Activated T-helper 17 cell treated with anti-CD3 and anti-CD28 coated beads, Interleukin-2, amount 50 U/mL, for 72 hours (primary cell): Measurements from ENCODE around the gene RGR. TPM values are rescaled to one million over a fixed set of nuclear protein-coding genes. Genes with fewer than 3 reads are reported as not detected.
A peak's percentile ranks its signal among the peaks of the same experiment; 100 is the strongest.

Source experiments
- ATAC-seq: fragments of 150-1000 bp; cut with Tn5 transposase; replicated peaks from 2 replicates; pipeline ENCODE4 v1.10.0; 2021; ENCODE audit warnings: mild to moderate bottlenecking, moderate library complexity
- H3K27ac Mint-ChIP-seq: one replicate; pipeline ENCODE4 v1.8.0; 2022; ENCODE audit warnings: mixed read lengths
- H3K27me3 Mint-ChIP-seq: one replicate; pipeline ENCODE4 v1.8.0; 2022; ENCODE audit warnings: mixed read lengths
- H3K36me3 Mint-ChIP-seq: one replicate; pipeline ENCODE4 v1.8.0; 2022; ENCODE audit warnings: low read depth, mild to moderate bottlenecking, mixed read lengths
- H3K4me1 Mint-ChIP-seq: one replicate; pipeline ENCODE4 v1.8.0; 2022; ENCODE audit warnings: mixed read lengths
- H3K4me3 Mint-ChIP-seq: one replicate; pipeline ENCODE4 v1.8.0; 2022; ENCODE audit warnings: mild to moderate bottlenecking, mixed read lengths
- H3K9me3 Mint-ChIP-seq: one replicate; pipeline ENCODE4 v1.8.0; 2022; ENCODE audit warnings: mixed read lengths
- total RNA-seq, 2 donors: library from RNA; stranded (reverse); gene quantifications; one replicate each; pipeline ENCODE4 v1.2.3, GENCODE V29; 2022

RGR gene, protein sequence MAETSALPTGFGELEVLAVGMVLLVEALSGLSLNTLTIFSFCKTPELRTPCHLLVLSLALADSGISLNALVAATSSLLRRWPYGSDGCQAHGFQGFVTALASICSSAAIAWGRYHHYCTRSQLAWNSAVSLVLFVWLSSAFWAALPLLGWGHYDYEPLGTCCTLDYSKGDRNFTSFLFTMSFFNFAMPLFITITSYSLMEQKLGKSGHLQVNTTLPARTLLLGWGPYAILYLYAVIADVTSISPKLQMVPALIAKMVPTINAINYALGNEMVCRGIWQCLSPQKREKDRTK
- total RNA-seq = not detected

DNA sequence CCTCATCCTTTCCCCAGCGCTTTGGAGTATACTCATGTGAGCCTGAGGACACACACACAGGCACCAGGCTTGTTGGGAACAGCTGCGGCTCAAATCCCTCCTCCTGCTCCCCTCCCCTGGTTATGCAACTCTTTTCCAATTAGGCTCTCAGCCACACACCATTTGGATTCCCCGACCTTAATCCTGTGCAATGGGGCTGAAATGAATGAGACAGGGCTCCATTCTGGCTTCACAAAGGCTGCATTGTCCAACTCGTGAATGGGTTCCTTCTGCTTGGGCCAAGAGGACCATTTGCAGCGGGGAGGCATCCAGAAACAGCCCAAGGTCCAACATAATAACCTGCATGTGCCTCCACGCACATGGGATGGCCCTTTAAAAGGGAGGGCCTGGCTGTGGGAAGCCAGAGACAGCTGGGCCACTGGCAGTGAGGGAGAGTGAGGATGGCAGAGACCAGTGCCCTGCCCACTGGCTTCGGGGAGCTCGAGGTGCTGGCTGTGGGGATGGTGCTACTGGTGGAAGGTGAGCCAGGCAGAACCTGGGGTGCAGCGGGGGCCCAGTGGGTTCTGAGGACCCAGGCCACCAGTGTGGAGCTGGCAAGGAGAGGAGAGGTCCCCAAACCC is at the start of gene RGR:
Gene RGR, plus strand, starts transcription at position 403 of the 620 bp plus-strand sequence. Its CDS starts 38 bp downstream, at position 441.
- Mint-ChIP-seq H3K4me3 (no peak within 1 kb of the TSS), H3K27ac (no peak within 1 kb of the TSS), H3K4me1 (no peaks in the 10 kb centered on the region), H3K27me3 (no peaks in the 10 kb centered on the region), H3K9me3 (no peaks in the 10 kb centered on the region), H3K36me3 (no peaks in the 10 kb centered on the region)
- ATAC-seq = no peak

DNA sequence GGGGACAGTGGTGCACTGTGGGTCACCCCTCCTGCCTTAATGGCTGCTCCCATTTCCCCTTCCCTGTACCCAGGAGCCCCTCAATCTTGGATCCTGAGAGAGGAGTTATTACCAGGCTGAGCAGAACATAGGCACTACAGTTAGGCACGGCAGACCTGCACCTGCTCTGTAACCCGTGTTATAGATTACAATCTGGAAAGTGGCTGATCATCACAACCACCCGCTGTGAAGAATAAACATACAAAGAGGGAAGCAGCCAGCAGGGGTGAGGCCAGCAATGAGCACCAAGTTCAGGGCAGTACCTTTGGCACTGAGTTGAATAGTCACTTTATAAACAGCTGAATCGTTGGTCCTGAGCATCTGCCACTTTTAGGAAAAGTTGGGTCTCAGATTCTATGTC is 48.8 kb upstream of the RGR start:
- no peak overlapping the region for H3K4me3 Mint-ChIP-seq
- peaks cover 5% of the 10 kb centered on the region for H3K4me1 Mint-ChIP-seq
- no peak for ATAC-seq
- no peak overlapping the region for H3K27ac Mint-ChIP-seq
- H3K36me3 Mint-ChIP-seq = no peaks in the 10 kb centered on the region
- peaks cover 37% of the 10 kb centered on the region for H3K27me3 Mint-ChIP-seq
- no peaks in the 10 kb centered on the region for H3K9me3 Mint-ChIP-seq

- ATAC-seq = no peak
- Mint-ChIP-seq H3K9me3 (no peaks in the 10 kb centered on the region), H3K36me3 (no peaks in the 10 kb centered on the region), H3K27ac (no peak overlapping the region), H3K27me3 (peaks cover 36% of the 10 kb centered on the region), H3K4me3 (no peak overlapping the region), H3K4me1 (no peaks in the 10 kb centered on the region)
Observed at GRCh38 chr10:84196941-84197340, 47.9 kb upstream of the RGR start.

DNA sequence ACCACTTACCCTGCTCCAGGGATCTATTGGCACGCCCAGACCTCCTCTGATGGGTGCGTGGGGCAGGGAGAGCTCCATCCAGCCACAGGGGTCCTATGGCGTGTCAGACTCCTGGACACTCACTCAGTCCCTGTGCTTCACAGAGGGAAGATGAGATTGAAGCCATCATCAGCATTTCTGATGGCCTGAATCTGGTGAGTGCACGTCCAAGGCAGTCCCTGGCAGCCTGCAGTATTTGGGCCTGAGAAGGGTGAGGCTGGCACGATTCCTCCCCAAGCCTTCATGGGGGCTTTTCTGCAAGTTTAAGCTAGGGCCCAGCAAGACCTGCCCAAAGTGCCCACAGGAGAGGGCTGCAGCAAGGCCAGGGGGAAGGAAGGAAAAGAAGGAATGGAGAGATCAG is 47.2 kb upstream of the RGR start:
- Mint-ChIP-seq H3K36me3 (no peaks in the 10 kb centered on the region), H3K9me3 (no peaks in the 10 kb centered on the region), H3K4me3 (no peak overlapping the region), H3K27me3 (peaks cover 32% of the 10 kb centered on the region), H3K4me1 (no peaks in the 10 kb centered on the region), H3K27ac (no peak overlapping the region)
- no peak for ATAC-seq

DNA sequence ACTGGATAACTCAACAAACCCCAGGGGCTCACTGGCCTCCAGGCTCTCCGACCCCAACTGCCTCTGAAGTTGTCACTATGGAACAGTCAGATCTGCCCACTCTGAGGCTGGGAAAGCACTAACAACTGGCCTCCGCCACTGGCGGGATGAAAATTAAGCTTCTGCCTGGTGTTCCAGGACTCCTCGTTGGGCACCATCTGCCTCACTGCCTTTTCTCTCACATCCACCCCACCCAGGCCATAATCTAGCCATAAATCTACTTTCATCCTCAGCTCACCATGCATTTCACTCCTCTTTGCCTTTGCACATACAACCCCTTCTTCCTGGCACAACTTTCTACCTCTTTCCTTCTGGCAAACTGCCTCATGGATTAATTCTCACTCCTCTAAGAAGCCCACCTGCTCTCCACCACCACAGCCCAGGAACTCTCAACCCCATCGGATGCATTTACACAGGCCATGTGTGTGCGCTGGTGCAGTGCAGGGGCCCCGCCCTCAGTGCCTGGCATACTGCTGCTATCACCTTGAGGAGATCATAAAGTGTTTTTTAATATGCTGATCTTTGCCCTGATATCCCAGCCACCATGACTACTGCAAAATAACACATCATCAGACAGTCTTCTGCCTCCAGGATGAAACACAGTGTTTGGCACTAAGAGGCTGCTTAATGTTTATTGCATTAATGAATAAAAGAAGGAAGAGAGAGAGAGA is 46.5 kb upstream of the RGR start:
- H3K9me3 Mint-ChIP-seq = no peaks in the 10 kb centered on the region
- H3K36me3 Mint-ChIP-seq = no peaks in the 10 kb centered on the region
- H3K27me3 Mint-ChIP-seq = peaks cover 27% of the 10 kb centered on the region
- H3K27ac Mint-ChIP-seq = no peak overlapping the region
- ATAC-seq = no peak
- no peak overlapping the region for H3K4me3 Mint-ChIP-seq
- H3K4me1 Mint-ChIP-seq = no peaks in the 10 kb centered on the region

DNA sequence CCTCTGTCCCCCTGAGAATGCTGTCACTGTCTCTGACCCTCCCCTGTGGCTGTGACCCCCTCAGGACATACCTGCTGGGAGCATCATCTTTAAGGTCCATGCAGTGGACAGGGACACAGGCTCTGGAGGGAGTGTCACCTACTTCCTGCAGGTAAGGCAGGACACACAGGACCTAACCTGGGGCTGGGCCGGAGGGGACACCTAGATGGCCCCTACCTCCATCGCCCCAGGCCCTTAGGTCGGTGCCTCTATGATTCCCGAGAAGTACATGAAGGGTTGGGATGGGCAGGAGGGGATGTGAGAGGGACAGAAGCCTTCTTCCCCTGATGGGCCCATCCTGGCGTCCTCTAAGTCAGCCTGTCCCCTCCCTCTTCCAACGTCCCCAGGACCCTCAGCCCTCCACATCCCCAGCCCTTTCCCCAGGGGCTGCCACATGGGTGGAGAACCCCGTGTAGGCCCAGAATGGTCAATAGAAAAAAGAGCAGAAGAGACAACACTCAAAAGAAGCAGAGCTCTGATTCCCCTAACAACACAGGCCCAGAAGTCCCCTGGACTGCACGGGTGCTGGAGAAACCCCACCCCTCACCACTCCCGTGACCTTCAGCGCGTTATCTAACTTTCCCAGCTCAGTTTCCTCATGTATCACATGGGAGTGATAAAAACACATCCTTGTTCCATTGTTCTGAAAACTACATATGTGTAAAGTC is 44.2 kb upstream of the RGR start:
- H3K27ac Mint-ChIP-seq = no peak overlapping the region
- H3K9me3 Mint-ChIP-seq = no peaks in the 10 kb centered on the region
- H3K36me3 Mint-ChIP-seq = no peaks in the 10 kb centered on the region
- H3K4me1 Mint-ChIP-seq = no peaks in the 10 kb centered on the region
- no peak overlapping the region for H3K4me3 Mint-ChIP-seq
- H3K27me3 Mint-ChIP-seq = peaks cover 21% of the 10 kb centered on the region
- no peak for ATAC-seq

DNA sequence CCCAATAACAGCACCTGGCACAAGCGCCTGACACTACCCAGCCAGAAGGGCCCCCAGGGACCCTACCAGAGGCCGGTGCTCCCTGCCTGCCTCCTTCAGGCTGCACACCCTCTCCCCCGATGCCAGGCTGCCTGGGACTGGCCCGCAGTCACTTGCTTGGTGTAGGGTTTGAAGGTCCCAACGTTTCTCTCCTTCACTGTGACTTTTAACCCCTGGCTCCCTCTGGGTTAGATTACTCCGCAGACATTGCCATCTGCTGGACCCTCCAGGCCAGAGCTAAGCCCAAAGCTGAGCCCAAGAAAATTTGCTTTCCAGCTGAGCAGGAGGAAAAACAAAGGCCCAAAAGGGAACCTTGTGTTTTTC is 43.6 kb upstream of the RGR start:
- no peak for ATAC-seq
- Mint-ChIP-seq H3K36me3 (no peaks in the 10 kb centered on the region), H3K27me3 (peaks cover 17% of the 10 kb centered on the region), H3K4me1 (no peaks in the 10 kb centered on the region), H3K4me3 (no peak overlapping the region), H3K9me3 (no peaks in the 10 kb centered on the region), H3K27ac (no peak overlapping the region)

DNA sequence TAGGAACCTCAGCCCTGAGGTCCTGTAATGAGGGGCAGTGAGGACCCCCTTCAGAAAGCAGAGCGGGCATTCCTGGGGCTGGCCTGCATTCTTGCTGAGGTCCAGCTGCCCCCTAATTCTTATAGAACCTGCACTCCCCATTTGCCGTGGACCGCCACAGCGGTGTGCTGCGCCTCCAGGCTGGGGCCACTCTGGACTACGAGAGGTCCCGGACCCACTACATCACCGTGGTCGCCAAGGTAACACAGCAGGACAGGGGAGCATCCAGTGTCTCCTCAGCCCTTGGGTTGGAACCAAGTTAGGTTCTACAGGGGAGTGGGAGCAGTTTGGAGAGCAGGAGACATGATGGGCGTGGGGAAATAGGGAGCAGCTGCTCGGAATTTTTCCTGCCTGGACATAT is 43.2 kb upstream of the RGR start:
- H3K4me1 Mint-ChIP-seq = no peaks in the 10 kb centered on the region
- no peak overlapping the region for H3K4me3 Mint-ChIP-seq
- H3K27ac Mint-ChIP-seq = no peak overlapping the region
- no peaks in the 10 kb centered on the region for H3K9me3 Mint-ChIP-seq
- no peak for ATAC-seq
- peaks cover 13% of the 10 kb centered on the region for H3K27me3 Mint-ChIP-seq
- no peaks in the 10 kb centered on the region for H3K36me3 Mint-ChIP-seq

DNA sequence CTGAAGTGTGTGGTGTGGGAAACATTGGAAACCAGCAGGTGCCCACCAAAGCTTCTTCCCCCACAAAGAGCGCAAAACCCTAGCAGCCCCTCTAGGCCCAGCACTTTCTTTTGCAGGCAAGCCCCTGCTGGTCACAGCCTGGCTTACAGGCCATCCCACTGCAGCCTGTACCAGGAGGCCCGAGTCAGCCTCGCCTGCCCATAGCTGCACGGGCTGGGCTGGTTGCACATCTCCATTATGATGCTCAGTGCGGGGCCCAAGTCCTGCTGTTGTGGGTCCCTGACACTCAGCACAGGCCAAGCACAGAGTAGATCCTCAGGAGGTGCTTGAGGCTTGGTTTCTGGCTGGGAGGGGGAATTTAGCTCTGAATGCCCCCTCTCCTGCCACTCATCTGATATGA is 42.5 kb upstream of the RGR start:
- H3K9me3 Mint-ChIP-seq = no peaks in the 10 kb centered on the region
- no peaks in the 10 kb centered on the region for H3K36me3 Mint-ChIP-seq
- no peak overlapping the region for H3K4me3 Mint-ChIP-seq
- no peaks in the 10 kb centered on the region for H3K4me1 Mint-ChIP-seq
- no peak overlapping the region for H3K27ac Mint-ChIP-seq
- no peak for ATAC-seq
- H3K27me3 Mint-ChIP-seq = peaks cover 12% of the 10 kb centered on the region

- H3K4me3 Mint-ChIP-seq = no peak overlapping the region
- H3K4me1 Mint-ChIP-seq = no peaks in the 10 kb centered on the region
- H3K9me3 Mint-ChIP-seq = no peaks in the 10 kb centered on the region
- H3K36me3 Mint-ChIP-seq = no peaks in the 10 kb centered on the region
- H3K27me3 Mint-ChIP-seq = peaks cover 10% of the 10 kb centered on the region
- H3K27ac Mint-ChIP-seq = no peak overlapping the region
- ATAC-seq = no peak
Observed at GRCh38 chr10:84204122-84204521, 40.7 kb upstream of the RGR start.

DNA sequence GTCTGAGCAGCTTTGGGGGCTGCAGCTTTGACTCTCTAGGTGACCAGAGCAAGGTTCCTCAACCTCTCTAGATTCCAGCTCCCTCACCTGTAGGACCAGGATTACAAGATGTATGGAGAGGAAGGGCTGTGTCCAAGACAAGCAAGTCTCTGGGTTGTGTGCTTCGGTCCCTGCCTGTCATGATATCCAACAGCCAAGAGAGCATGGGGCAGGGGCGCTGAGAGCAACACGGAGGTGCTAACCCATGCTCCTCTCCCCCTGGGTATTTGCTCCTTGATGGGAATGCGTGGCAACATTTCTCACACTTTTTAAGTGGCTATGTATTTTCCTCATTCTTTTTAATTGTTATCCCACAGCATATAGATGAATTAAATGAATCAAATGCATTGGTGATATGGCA is 40.2 kb upstream of the RGR start:
- ATAC-seq = no peak
- Mint-ChIP-seq H3K4me3 (no peak overlapping the region), H3K27ac (no peak overlapping the region)

GRCh38 chr10:84205049-84205852 is 39.6 kb upstream of the RGR start:
- H3K4me3 Mint-ChIP-seq = no peak overlapping the region
- H3K4me1 Mint-ChIP-seq = no peaks in the 10 kb centered on the region
- H3K27ac Mint-ChIP-seq = no peak overlapping the region
- no peaks in the 10 kb centered on the region for H3K36me3 Mint-ChIP-seq
- H3K27me3 Mint-ChIP-seq = peaks cover 10% of the 10 kb centered on the region
- peak; percentile 72 for ATAC-seq
- no peaks in the 10 kb centered on the region for H3K9me3 Mint-ChIP-seq

More for the DNA sequence above, 40.2 kb upstream of the RGR start:
- Mint-ChIP-seq H3K36me3 (no peaks in the 10 kb centered on the region), H3K27me3 (peaks cover 10% of the 10 kb centered on the region), H3K9me3 (no peaks in the 10 kb centered on the region), H3K4me1 (no peaks in the 10 kb centered on the region)

GRCh38 chr10:84205853-84206525 is 38.9 kb upstream of the RGR start:
- Mint-ChIP-seq H3K4me1 (no peaks in the 10 kb centered on the region), H3K9me3 (no peaks in the 10 kb centered on the region), H3K4me3 (no peak overlapping the region), H3K27me3 (peaks cover 12% of the 10 kb centered on the region), H3K36me3 (no peaks in the 10 kb centered on the region), H3K27ac (no peak overlapping the region)
- ATAC-seq = no peak

DNA sequence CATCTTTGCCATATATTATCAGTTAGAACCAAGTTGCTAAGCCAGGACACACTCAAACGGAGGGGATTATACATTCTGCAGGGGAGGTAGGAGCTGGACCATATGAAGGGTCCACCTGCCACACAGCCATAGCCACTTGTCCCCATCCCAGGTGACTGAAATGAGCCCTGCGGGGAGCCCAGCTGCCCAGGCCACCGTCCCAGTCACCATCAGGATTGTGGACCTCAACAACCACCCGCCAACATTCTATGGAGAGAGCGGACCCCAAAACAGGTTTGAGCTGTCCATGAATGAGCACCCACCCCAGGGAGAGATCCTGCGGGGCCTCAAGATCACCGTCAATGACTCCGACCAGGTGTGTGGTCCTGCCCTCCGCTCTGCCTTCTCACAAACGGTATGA is 36.8 kb upstream of the RGR start:
- Mint-ChIP-seq H3K27me3 (peaks cover 12% of the 10 kb centered on the region), H3K4me3 (no peak overlapping the region), H3K36me3 (no peaks in the 10 kb centered on the region), H3K9me3 (no peaks in the 10 kb centered on the region), H3K4me1 (no peaks in the 10 kb centered on the region), H3K27ac (no peak overlapping the region)
- no peak for ATAC-seq
